K562 (cell line): ENCODE measurements around the gene NEU1. TPM values are rescaled to one million over a fixed set of nuclear protein-coding genes. Genes with fewer than 3 reads are reported as not detected.
A peak's percentile ranks its signal among the peaks of the same experiment; 100 is the strongest.

Experiments used
- BRF2 ChIP-seq: IDR thresholded peaks from 3 replicates; pipeline ENCODE4 v1.6.1; 2011; ENCODE audit warnings: borderline replicate concordance, mild to moderate bottlenecking; ENCODE audit not compliant: insufficient read length, insufficient read depth
- DNMT1 ChIP-seq: fragments of 450-650 bp; IDR thresholded peaks from 2 replicates; pipeline ENCODE4 v1.6.1; 2016; ENCODE audit warnings: antibody characterized with exemption, mild to moderate bottlenecking
- EWSR1 ChIP-seq: fragments of 450-650 bp; IDR thresholded peaks from 2 replicates; pipeline ENCODE4 v1.6.1; 2018; ENCODE audit warnings: borderline replicate concordance, mild to moderate bottlenecking, low read depth, moderate library complexity; ENCODE audit not compliant: partially characterized antibody
- FOXK1 ChIP-seq: sonication (generic); formaldehyde crosslinking; IDR thresholded peaks from 2 replicates; pipeline ENCODE4 v1.8.0; 2022; ENCODE audit warnings: missing genetic modification reagents, mild to moderate bottlenecking, borderline replicate concordance
- FOXO4 ChIP-seq: fragments of 450-650 bp; formaldehyde crosslinking; IDR thresholded peaks from 2 replicates; pipeline ENCODE4 v1.4.0; 2020; ENCODE audit warnings: mild to moderate bottlenecking, moderate library complexity
- FOXP1 ChIP-seq: sonication (generic); formaldehyde crosslinking; IDR thresholded peaks from 2 replicates; pipeline ENCODE4 v1.8.0; 2022; ENCODE audit warnings: mild to moderate bottlenecking, missing genetic modification reagents
- IRF2 ChIP-seq: sonication (generic); formaldehyde crosslinking; IDR thresholded peaks from 2 replicates; pipeline ENCODE4 v1.8.1; 2022; ENCODE audit warnings: mild to moderate bottlenecking, missing genetic modification reagents
- KAT7 ChIP-seq: sonication (generic); formaldehyde crosslinking; IDR thresholded peaks from 2 replicates; pipeline ENCODE4 v1.8.0; 2022; ENCODE audit warnings: missing genetic modification reagents, mild to moderate bottlenecking, borderline replicate concordance
- MTF1 ChIP-seq: fragments of 250-450 bp; sonication (Bioruptor Pico); IDR thresholded peaks from 2 replicates; pipeline ENCODE4 v1.9.0; 2021; ENCODE audit warnings: moderate library complexity, mild to moderate bottlenecking, inconsistent platforms, borderline replicate concordance
- NR1H2 ChIP-seq: sonication (generic); formaldehyde crosslinking; IDR thresholded peaks from 2 replicates; pipeline ENCODE4 v1.4.0; 2020; ENCODE audit warnings: mild to moderate bottlenecking, missing genetic modification reagents
- RBM25 ChIP-seq: fragments of 200-400 bp; formaldehyde crosslinking; IDR thresholded peaks from 2 replicates; pipeline ENCODE4 v1.6.1; 2018; ENCODE audit warnings: low read length, low read depth, moderate library complexity; ENCODE audit not compliant: severe bottlenecking
- SMARCE1 ChIP-seq: fragments of 450-650 bp; IDR thresholded peaks from 2 replicates; pipeline ENCODE4 v1.7.1; 2016; ENCODE audit warnings: mild to moderate bottlenecking
- TGIF2 ChIP-seq: sonication (generic); formaldehyde crosslinking; IDR thresholded peaks from 2 replicates; pipeline ENCODE4 v1.8.1; 2022; ENCODE audit warnings: mild to moderate bottlenecking, missing genetic modification reagents, moderate library complexity
- YY1 ChIP-seq, 3 experiments: IDR thresholded peaks; 2 replicates each; pipeline ENCODE4 v1.6.1; 2011; ENCODE audit warnings: low read length in 2 of 3, mild to moderate bottlenecking in 2 of 3, moderate library complexity in 2 of 3, borderline replicate concordance in 1 of 3, control low read depth in 1 of 3, low read depth in 1 of 3; ENCODE audit not compliant: insufficient read depth in 3 of 3, insufficient replicate concordance in 2 of 3, control insufficient read depth in 1 of 3, insufficient read length in 1 of 3; ENCODE audit errors: extremely low read depth in 1 of 3
- ZNF436 ChIP-seq: fragments of 250-450, 450-650 bp; sonication (Bioruptor Pico); formaldehyde crosslinking; IDR thresholded peaks from 2 replicates; pipeline ENCODE4 v1.7.0; 2020; ENCODE audit warnings: mild to moderate bottlenecking
- ZNF512 ChIP-seq: IDR thresholded peaks from 2 replicates; pipeline ENCODE4 v1.6.1; 2016; ENCODE audit warnings: missing genetic modification characterization, missing compliant biosample characterization
- ZNF57 ChIP-seq: fragments of 450-650 bp; formaldehyde crosslinking; IDR thresholded peaks from 2 replicates; pipeline ENCODE4 v1.4.0; 2020; ENCODE audit warnings: mild to moderate bottlenecking, moderate library complexity
- ZSCAN32 ChIP-seq: fragments of 450-650 bp; formaldehyde crosslinking; IDR thresholded peaks from 2 replicates; pipeline ENCODE4 v1.4.0; 2020; ENCODE audit warnings: mild to moderate bottlenecking, moderate library complexity
- polyA plus RNA-seq, 8 experiments: library from polyadenylated mRNA; depleted of rRNA in 4 of 8; stranded (reverse) in 5 of 8; unstranded in 3 of 8; fragments of >200 nt; fragmentation: Nextera tagmentation in 2 of 8; fragmentation: Illumina TruSeq in 1 of 8; extraction: Ambion mirVana in 2 of 8; extraction: Trizol in 1 of 8; gene quantifications; 2 replicates each; pipeline versions ENCODE4 v1.2.1 to v1.2.3, GENCODE V29; 2011 to 2014; ENCODE audit warnings: inconsistent platforms in 1 of 8, missing spikeins in 1 of 8
- total RNA-seq, 7 experiments: library from RNA; depleted of rRNA in 6 of 7; stranded (reverse); fragments of >200 nt in 6 of 7; fragmentation: Illumina TruSeq in 2 of 7; extraction: Trizol in 2 of 7; gene quantifications; 2 replicates each; pipeline versions ENCODE4 v1.2.1 to v1.2.3, GENCODE V29; 2011 to 2021; ENCODE audit warnings: low replicate concordance in 1 of 7
- TF ChIP-seq, protein P1 (sequence below), 2 experiments: fragments of 200-800 bp in 1 of 2; sonication (Bioruptor generic) in 1 of 2; sonication (generic) in 1 of 2; formaldehyde crosslinking in 1 of 2; IDR thresholded peaks in 1 of 2; conservative IDR thresholded peaks in 1 of 2; 2 replicates each; pipeline versions ENCODE4 v1.5.0 to v1.6.1; 2016 to 2020; ENCODE audit warnings: missing compliant biosample characterization in 1 of 2, missing genetic modification characterization in 1 of 2, missing genetic modification reagents in 1 of 2
- TF ChIP-seq, protein P2 (sequence below): fragments of 450-650 bp; formaldehyde crosslinking; IDR thresholded peaks from 2 replicates; pipeline ENCODE4 v1.4.0; 2020; ENCODE audit warnings: mild to moderate bottlenecking, moderate library complexity

NEU1 gene
- total and polyA plus RNA-seq, 9 of the 15 experiments (the other 6 are each of a cell fraction or from before 2014, with no cell fraction given), result 14.8 to 67.8 (median 51.0) TPM

- TF ChIP-seq MTF1 (CRISPR knock-in tag), result 0 out of 2 replicates have a peak, but pooled peaks have one; percentile 27
- 0 out of 2 replicates have a peak, but pooled peaks have one; percentile 24 for TF ChIP-seq ZNF436 (CRISPR knock-in tag)
- no peak for TF ChIP-seq ZNF512 (tag)
- TF ChIP-seq, protein P1, sequence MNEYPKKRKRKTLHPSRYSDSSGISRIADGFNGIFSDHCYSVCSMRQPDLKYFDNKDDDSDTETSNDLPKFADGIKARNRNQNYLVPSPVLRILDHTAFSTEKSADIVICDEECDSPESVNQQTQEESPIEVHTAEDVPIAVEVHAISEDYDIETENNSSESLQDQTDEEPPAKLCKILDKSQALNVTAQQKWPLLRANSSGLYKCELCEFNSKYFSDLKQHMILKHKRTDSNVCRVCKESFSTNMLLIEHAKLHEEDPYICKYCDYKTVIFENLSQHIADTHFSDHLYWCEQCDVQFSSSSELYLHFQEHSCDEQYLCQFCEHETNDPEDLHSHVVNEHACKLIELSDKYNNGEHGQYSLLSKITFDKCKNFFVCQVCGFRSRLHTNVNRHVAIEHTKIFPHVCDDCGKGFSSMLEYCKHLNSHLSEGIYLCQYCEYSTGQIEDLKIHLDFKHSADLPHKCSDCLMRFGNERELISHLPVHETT (CRISPR knock-in tag; conservative IDR thresholded peaks at IDR 0.05 in 1 of 2, IDR thresholded peaks at IDR 0.05 in 1 of 2), result no peak
- no peak for TF ChIP-seq FOXO4
- no peak for TF ChIP-seq NR1H2 (CRISPR knock-in tag)
- TF ChIP-seq ZSCAN32, result 0 out of 2 replicates have a peak, but pooled peaks have one; percentile 46
- TF ChIP-seq BRF2, result no peak
- TF ChIP-seq RBM25, result no peak
- no peak for TF ChIP-seq TGIF2
- no peak for TF ChIP-seq YY1 (IDR thresholded peaks at IDR 0.05; ENCODE audit: borderline replicate concordance in 1 of 3, control insufficient read depth in 1 of 3, extremely low read depth in 1 of 3, insufficient read depth in 3 of 3, insufficient read length in 1 of 3, insufficient replicate concordance in 2 of 3, low read depth in 1 of 3, low read length in 2 of 3)
- peak; percentile 72; the same call in 1 of the 2 replicates for TF ChIP-seq ZNF57 (CRISPR knock-in tag)
- TF ChIP-seq SMARCE1, result no peak
- no peak for TF ChIP-seq FOXP1 (CRISPR knock-in tag)
- TF ChIP-seq KAT7 (CRISPR knock-in tag), result 0 out of 2 replicates have a peak, but pooled peaks have one; percentile 8
- no peak for TF ChIP-seq EWSR1
- TF ChIP-seq IRF2, result no peak
- 0 out of 2 replicates have a peak, but pooled peaks have one; percentile 3 for TF ChIP-seq FOXK1 (CRISPR knock-in tag)
- TF ChIP-seq, protein P2, sequence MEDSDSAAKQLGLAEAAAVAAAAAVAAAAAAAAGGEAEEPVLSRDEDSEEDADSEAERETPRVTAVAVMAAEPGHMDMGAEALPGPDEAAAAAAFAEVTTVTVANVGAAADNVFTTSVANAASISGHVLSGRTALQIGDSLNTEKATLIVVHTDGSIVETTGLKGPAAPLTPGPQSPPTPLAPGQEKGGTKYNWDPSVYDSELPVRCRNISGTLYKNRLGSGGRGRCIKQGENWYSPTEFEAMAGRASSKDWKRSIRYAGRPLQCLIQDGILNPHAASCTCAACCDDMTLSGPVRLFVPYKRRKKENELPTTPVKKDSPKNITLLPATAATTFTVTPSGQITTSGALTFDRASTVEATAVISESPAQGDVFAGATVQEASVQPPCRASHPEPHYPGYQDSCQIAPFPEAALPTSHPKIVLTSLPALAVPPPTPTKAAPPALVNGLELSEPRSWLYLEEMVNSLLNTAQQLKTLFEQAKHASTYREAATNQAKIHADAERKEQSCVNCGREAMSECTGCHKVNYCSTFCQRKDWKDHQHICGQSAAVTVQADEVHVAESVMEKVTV (CRISPR knock-in tag), result no peak
- no peak for TF ChIP-seq DNMT1
Measured at GRCh38 chr6:31861919-31862343, 690 bp downstream of the NEU1 start (continued).
